OCI-LY7 (cell line): ENCODE results near the gene BAZ1A.

ENCODE experiments used
- CTCF ChIP-seq: fragments of 200-600 bp; sonication (generic); conservative IDR thresholded peaks from 2 replicates; pipeline ENCODE4 v1.5.1; 2014; ENCODE audit warnings: mild to moderate bottlenecking, antibody characterized with exemption, low read length, moderate library complexity, mixed read lengths
- EZH2phosphoT487 ChIP-seq: fragments of 200-600 bp; sonication (generic); IDR thresholded peaks from 2 replicates; pipeline ENCODE4 v1.6.1; 2018; ENCODE audit warnings: low read depth, borderline replicate concordance, mild to moderate bottlenecking, mixed run types, antibody characterized with exemption, low read length, moderate library complexity, mixed read lengths

DNA sequence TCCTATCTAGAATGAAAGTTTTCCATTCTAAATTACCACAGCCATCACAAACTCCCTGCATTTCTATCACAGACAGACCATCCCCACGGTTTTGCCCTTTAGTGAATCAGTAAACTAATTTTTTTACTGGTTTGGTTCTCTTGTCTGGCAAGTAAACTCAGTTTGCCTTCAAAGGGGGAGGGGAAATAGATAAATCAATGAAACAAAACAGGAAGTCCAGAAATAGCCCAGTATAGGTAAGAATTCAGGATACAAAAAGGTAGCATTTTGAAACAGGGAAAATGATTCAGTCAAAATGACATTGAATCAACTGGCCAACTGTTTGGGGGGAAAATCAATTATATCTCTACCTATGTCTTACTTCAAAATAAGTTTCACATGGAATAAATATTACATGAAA lies 15.8 kb upstream of the BAZ1A start:
- no peak for TF ChIP-seq CTCF
- no peak for TF ChIP-seq EZH2phosphoT487
